Karpas-422 (cell line): ENCODE data around the gene TP53. TPM values are rescaled to one million over a fixed set of nuclear protein-coding genes. Genes with fewer than 3 reads are reported as not detected.
A peak's percentile ranks its signal among the peaks of the same experiment; 100 is the strongest.

Source experiments
- DNase-seq: peaks from one replicate; pipeline ENCODE4 v3.0.0-alpha.2; 2015
- H2AFZ ChIP-seq: fragments of 200-600 bp; sonication (generic); 2 replicates; pipeline ENCODE4 v1.6.1; 2014; ENCODE audit warnings: antibody characterized with exemption, low read length, mixed read lengths
- H3K27ac ChIP-seq: fragments of 200-600 bp; sonication (generic); 2 replicates; pipeline ENCODE4 v1.5.1; 2014; ENCODE audit warnings: mild to moderate bottlenecking, low read length, moderate library complexity
- H3K27me3 ChIP-seq: fragments of 200-600 bp; sonication (generic); 2 replicates; pipeline ENCODE4 v1.6.1; 2014; ENCODE audit warnings: low read length, mixed read lengths
- H3K36me3 ChIP-seq: fragments of 200-600 bp; sonication (generic); 2 replicates; pipeline ENCODE4 v1.6.1; 2014; ENCODE audit warnings: low read length, mixed read lengths; ENCODE audit not compliant: insufficient read depth
- H3K4me1 ChIP-seq: fragments of 200-600 bp; sonication (generic); 2 replicates; pipeline ENCODE4 v1.6.1; 2014; ENCODE audit warnings: mild to moderate bottlenecking, low read length, mixed read lengths
- H3K4me2 ChIP-seq: fragments of 200-600 bp; sonication (generic); 2 replicates; pipeline ENCODE4 v1.6.1; 2014; ENCODE audit warnings: low read length, low read depth, mild to moderate bottlenecking; ENCODE audit not compliant: poor library complexity, severe bottlenecking
- H3K4me3 ChIP-seq: fragments of 200-600 bp; sonication (generic); 2 replicates; pipeline ENCODE4 v1.5.1; 2014; ENCODE audit warnings: mild to moderate bottlenecking, antibody characterized with exemption, low read length, mixed read lengths
- H3K79me2 ChIP-seq: fragments of 200-600 bp; sonication (generic); 2 replicates; pipeline ENCODE4 v1.6.1; 2014; ENCODE audit warnings: mild to moderate bottlenecking, low read length, mixed read lengths
- H3K9ac ChIP-seq: fragments of 200-600 bp; sonication (generic); 2 replicates; pipeline ENCODE4 v1.6.0; 2014; ENCODE audit warnings: low read length
- H3K9me2 ChIP-seq: fragments of 200-600 bp; sonication (generic), shearing (Covaris generic); replicated peaks from 2 replicates; pipeline ENCODE4 v1.6.0; 2014; ENCODE audit warnings: mild to moderate bottlenecking, low read length, moderate library complexity; ENCODE audit not compliant: insufficient read depth
- H3K9me3 ChIP-seq: fragments of 300-700, 200-600 bp; sonication (generic); 2 replicates; pipeline ENCODE4 v1.6.1; 2014; ENCODE audit warnings: low read length, mixed read lengths
- H4K20me1 ChIP-seq: fragments of 200-600 bp; sonication (generic); 2 replicates; pipeline ENCODE4 v1.6.1; 2014; ENCODE audit warnings: mild to moderate bottlenecking, antibody characterized with exemption, low read length, low read depth; ENCODE audit not compliant: insufficient read depth
- total RNA-seq: library from RNA; depleted of rRNA; stranded (reverse); fragments of >200 nt; shearing (Covaris generic); gene quantifications from 2 replicates; pipeline ENCODE4 v1.2.3, GENCODE V29; 2014; ENCODE audit warnings: low replicate concordance; rRNA removed

The TP53 gene
- 11.0 and 14.0 TPM in 2 replicates for total RNA-seq

DNA sequence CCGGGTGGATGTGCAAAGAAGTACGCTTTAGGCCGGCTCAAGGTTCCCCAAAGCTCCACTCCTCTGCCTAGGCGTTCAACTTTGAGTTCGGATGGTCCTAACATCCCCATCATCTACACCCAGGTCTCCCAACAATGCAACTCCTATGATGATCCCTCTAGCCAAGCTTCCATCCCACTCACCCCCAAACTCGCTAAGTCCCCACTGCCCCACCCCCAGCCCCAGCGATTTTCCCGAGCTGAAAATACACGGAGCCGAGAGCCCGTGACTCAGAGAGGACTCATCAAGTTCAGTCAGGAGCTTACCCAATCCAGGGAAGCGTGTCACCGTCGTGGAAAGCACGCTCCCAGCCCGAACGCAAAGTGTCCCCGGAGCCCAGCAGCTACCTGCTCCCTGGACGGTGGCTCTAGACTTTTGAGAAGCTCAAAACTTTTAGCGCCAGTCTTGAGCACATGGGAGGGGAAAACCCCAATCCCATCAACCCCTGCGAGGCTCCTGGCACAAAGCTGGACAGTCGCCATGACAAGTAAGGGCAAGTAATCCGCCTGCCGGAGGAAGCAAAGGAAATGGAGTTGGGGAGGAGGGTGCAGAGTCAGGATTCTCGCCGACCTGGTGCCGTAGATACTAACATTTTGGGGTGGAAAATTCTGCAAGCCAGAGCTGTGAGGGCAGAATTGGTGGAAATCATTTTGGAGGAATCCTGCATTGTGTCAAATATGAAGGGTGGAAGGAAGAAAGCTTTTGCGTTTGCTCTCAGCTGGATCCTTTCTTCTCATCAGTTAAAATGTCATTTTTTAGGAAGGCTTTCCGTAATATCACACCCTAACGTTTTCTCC is at the start of gene TP53:
Gene TP53, minus strand, starts transcription at position 419 of the 836 bp plus-strand sequence. CDS start 10,896 bp downstream, outside the sequence.
- Histone ChIP-seq H3K36me3 (peaks cover 15% of the 10 kb centered on the region), H3K4me2 (peak within 1 kb of the TSS; percentile 97), H3K27ac (peak within 1 kb of the TSS; percentile 94), H3K9ac (peak within 1 kb of the TSS; percentile 96), H3K27me3 (no peaks in the 10 kb centered on the region), H3K4me1 (peaks cover 27% of the 10 kb centered on the region), H2AFZ (peak within 1 kb of the TSS; percentile 62; the same call in 1 of the 2 replicates), H3K4me3 (peak within 1 kb of the TSS; percentile 93), H3K9me3 (no peaks in the 10 kb centered on the region), H3K9me2 (no peaks in the 10 kb centered on the region), H4K20me1 (peaks cover 20% of the 10 kb centered on the region), H3K79me2 (peaks cover 59% of the 10 kb centered on the region)
- DNase-seq: peak; percentile 96

DNA sequence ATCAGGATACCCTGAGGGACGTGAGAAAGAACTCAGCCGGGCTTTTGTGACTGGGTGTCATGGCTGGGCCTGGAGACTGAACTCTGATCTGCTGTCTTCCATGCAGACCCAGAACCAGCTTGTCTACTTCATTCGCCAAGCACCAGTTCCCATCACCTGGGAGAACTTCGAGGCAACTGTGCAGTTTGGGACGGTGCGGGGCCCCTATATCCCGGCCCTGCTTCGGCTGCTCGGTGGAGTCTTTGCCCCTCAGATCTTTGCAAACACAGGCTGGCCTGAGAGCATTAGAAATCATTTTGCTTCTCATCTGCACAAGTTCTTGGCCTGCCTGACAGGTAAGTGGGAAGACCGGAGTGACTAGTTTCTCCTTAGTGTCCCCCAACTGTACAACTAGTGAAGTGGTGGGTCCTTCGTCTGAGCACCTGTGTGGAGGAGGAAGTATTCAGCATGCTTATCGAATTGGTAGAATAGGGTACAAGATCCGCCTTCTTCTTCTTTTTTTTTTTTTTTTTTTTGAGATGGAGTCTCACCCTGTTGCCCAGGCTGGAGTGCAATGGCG is 45.8 kb upstream of the TP53 start:
- no peak for DNase-seq
- Histone ChIP-seq H3K4me2 (no peak overlapping the region), H4K20me1 (no peaks in the 10 kb centered on the region), H3K27ac (no peak overlapping the region), H3K4me3 (no peak overlapping the region), H3K36me3 (no peaks in the 10 kb centered on the region), H3K79me2 (no peaks in the 10 kb centered on the region), H3K9me2 (no peaks in the 10 kb centered on the region), H3K9ac (no peak overlapping the region), H3K4me1 (peaks cover 10% of the 10 kb centered on the region), H2AFZ (no peak overlapping the region), H3K9me3 (no peaks in the 10 kb centered on the region), H3K27me3 (no peaks in the 10 kb centered on the region)

DNA sequence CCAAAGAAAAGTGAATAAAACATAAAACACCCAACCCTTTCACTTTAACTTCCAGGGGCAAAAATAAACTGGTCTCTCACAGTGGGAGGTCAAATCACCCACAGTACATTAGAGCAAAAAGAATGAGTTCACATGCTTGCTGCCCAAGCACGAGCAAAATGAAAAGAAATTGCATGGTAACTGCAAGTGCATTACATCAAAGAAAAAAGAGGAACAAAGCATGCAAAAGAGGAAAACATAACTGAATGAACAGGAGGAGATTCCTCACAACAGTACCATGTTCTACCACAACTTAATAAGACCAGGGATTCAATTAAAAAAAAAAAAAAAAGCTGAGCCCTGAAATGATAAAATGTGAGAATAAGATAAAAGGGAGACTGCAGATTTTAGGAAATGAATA is 42.5 kb upstream of the TP53 start:
- peak; percentile 53 for DNase-seq
- Histone ChIP-seq H2AFZ (no peak overlapping the region), H3K79me2 (no peaks in the 10 kb centered on the region), H3K4me1 (peaks cover 10% of the 10 kb centered on the region), H3K9me2 (no peaks in the 10 kb centered on the region), H3K36me3 (no peaks in the 10 kb centered on the region), H3K9me3 (no peaks in the 10 kb centered on the region), H4K20me1 (no peaks in the 10 kb centered on the region), H3K4me2 (peak overlapping the region; percentile 1), H3K27ac (no peak overlapping the region), H3K4me3 (no peak overlapping the region), H3K27me3 (no peaks in the 10 kb centered on the region), H3K9ac (no peak overlapping the region)

DNA sequence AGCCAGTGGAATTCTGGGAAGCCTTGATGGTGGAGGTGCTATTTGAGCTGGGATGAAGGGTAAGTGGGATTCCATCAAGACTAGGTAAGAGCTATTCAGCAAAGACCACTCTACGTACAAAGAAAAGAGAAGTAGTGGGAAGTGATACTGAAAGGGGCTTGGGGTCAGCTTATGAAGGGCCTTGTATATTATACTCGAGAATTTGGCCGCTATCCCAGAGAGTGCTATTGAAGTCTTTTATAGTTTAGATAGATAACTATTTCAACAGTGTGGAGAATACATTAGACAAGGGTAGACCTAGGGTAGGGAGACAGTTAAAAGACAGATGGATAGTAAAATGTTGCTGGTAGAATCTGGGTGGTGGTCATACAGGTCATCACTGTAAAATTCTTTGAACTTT is 40.6 kb upstream of the TP53 start:
- H3K4me2 ChIP-seq: no peak overlapping the region
- H3K9ac ChIP-seq: no peak overlapping the region
- no peaks in the 10 kb centered on the region for H3K9me3 ChIP-seq
- no peak overlapping the region for H3K27ac ChIP-seq
- no peak overlapping the region for H2AFZ ChIP-seq
- no peaks in the 10 kb centered on the region for H3K36me3 ChIP-seq
- no peaks in the 10 kb centered on the region for H4K20me1 ChIP-seq
- DNase-seq: no peak
- no peaks in the 10 kb centered on the region for H3K9me2 ChIP-seq
- H3K27me3 ChIP-seq: no peaks in the 10 kb centered on the region
- H3K79me2 ChIP-seq: no peaks in the 10 kb centered on the region
- H3K4me3 ChIP-seq: no peak overlapping the region
- peaks cover 10% of the 10 kb centered on the region for H3K4me1 ChIP-seq

DNA sequence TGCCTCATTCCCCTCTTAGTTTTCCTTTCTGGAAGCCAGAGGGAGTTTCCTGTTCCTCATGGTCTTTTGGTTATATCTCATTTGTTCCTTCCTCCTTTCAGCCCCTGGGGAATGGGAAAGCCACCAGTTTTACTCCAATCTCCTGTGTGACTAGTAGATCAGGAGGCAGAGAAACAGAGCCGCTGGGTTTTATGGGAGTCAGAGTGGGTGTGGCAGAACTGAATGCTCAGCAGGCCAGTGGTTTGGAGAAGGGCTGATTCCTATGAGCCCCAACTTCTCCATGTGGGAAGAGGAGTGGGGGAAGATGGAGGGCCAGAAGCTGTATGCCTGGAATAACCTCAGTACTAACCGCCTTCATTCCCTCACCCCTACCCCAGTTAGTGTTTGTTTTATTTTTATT is 34.3 kb upstream of the TP53 start:
- Histone ChIP-seq H3K4me2 (no peak overlapping the region), H3K4me3 (no peak overlapping the region), H3K79me2 (no peaks in the 10 kb centered on the region)

DNA sequence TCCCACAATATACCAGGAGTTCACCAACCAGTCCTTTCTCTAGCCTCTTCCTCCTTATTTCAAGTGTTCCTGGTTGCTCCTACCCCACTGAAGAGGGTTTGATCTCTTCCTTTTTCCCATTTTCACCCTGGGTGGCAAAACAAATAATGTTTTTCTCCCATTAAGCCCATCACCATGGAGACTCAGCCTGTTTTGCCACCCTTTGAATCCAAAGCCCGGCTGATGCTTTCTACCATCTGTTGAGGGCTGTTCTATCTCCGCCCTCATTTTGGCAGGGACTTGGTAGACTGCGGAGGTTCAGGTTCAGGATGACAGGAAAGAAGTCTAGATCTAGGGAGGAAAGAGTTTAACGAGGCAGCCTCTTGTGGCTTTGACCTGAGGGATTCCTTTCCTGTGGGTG is 32.8 kb upstream of the TP53 start:
- Histone ChIP-seq H3K27me3 (no peaks in the 10 kb centered on the region), H4K20me1 (no peaks in the 10 kb centered on the region), H2AFZ (no peak overlapping the region), H3K4me1 (peaks cover 17% of the 10 kb centered on the region), H3K9me3 (no peaks in the 10 kb centered on the region), H3K9ac (no peak overlapping the region), H3K4me2 (no peak overlapping the region), H3K4me3 (no peak overlapping the region), H3K79me2 (no peaks in the 10 kb centered on the region), H3K36me3 (no peaks in the 10 kb centered on the region), H3K9me2 (no peaks in the 10 kb centered on the region), H3K27ac (no peak overlapping the region)
- no peak for DNase-seq

More for the DNA sequence above, 34.3 kb upstream of the TP53 start:
- no peak overlapping the region for H2AFZ ChIP-seq
- peaks cover 14% of the 10 kb centered on the region for H3K4me1 ChIP-seq
- no peaks in the 10 kb centered on the region for H3K27me3 ChIP-seq
- no peaks in the 10 kb centered on the region for H4K20me1 ChIP-seq
- no peak for DNase-seq
- no peak overlapping the region for H3K9ac ChIP-seq
- H3K9me3 ChIP-seq: no peaks in the 10 kb centered on the region
- no peaks in the 10 kb centered on the region for H3K36me3 ChIP-seq
- no peak overlapping the region for H3K27ac ChIP-seq
- no peaks in the 10 kb centered on the region for H3K9me2 ChIP-seq

DNA sequence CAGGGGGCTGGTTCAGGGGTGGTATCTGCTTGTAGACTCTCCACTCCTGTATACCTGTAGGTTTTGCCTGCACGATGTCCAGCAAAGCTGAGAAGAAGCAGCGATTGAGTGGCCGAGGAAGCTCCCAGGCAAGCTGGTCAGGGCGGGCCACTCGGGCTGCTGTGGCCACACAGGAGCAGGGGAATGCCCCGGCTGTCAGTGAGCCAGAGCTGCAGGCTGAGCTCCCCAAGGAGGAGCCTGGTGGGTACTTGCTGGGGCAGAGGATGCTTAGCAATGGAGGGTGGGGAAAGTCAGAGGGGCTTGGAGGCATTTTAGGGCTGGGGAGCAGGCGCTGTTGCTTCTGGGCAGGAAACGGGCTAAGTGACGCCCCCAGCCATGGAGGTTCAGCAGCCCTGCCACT is 32.4 kb upstream of the TP53 start:
- Histone ChIP-seq H3K4me2 (no peak overlapping the region), H3K4me1 (peaks cover 17% of the 10 kb centered on the region), H3K36me3 (no peaks in the 10 kb centered on the region), H3K9me2 (no peaks in the 10 kb centered on the region), H3K27me3 (no peaks in the 10 kb centered on the region), H2AFZ (no peak overlapping the region), H3K4me3 (no peak overlapping the region), H4K20me1 (no peaks in the 10 kb centered on the region), H3K27ac (no peak overlapping the region), H3K9ac (no peak overlapping the region), H3K79me2 (no peaks in the 10 kb centered on the region), H3K9me3 (no peaks in the 10 kb centered on the region)
- DNase-seq: no peak

DNA sequence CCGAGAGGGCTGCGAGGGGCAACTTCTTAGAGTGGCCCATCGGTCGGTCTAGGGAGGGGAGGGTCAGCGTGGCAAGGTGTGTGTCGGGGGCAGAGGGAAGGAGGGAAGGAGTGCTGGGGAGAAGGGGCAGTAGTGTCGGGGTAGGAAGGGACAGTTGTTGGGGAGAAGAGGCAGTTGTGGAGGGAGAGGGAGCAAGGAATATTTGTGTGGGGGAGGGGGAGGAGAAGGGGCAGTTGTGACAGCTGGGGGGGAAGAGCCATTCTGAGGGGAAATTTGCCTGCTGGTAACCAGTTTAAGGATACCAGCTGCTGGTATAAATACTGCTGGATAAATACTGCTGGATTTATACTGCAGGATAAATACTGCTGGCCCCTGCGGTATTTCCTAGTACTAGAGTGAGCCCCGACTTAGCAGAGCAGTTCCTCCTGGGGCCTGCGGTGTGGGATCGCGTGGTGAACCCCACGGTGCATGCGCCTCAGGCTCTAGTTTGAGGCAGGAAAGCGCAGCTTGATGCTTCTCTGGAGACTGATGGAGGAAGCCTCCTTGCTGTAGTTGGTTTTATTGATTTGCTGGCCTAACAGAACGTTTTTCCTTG is 30.6 kb upstream of the TP53 start:
- Histone ChIP-seq H3K4me1 (peaks cover 17% of the 10 kb centered on the region), H3K27me3 (no peaks in the 10 kb centered on the region), H3K4me3 (peak overlapping the region; percentile 68), H3K9me2 (no peaks in the 10 kb centered on the region), H3K79me2 (no peaks in the 10 kb centered on the region), H3K9me3 (no peaks in the 10 kb centered on the region), H3K27ac (no peak overlapping the region), H3K9ac (peak overlapping the region; percentile 64), H4K20me1 (no peaks in the 10 kb centered on the region), H2AFZ (no peak overlapping the region), H3K36me3 (no peaks in the 10 kb centered on the region), H3K4me2 (peak overlapping the region; percentile 86)
- no peak for DNase-seq
